ENCODE data around the gene NSDHL.

- TF ChIP-seq POLR2A (IDR thresholded peaks at IDR 0.05) = no peak
- TF ChIP-seq POLR2AphosphoS5 (IDR thresholded peaks at IDR 0.05) = no peak
Observed at GRCh38 chrX:152915541-152916241, 84.8 kb downstream of the NSDHL start.

Measured in transverse colon (tissue), 3 donors.